ENCODE results near the gene PLPP4. TPM values are rescaled to one million over a fixed set of nuclear protein-coding genes. Genes with fewer than 3 reads are reported as not detected.

PLPP4 gene
- total RNA-seq, 2 donors from 2014 or later, result not detected

DNA sequence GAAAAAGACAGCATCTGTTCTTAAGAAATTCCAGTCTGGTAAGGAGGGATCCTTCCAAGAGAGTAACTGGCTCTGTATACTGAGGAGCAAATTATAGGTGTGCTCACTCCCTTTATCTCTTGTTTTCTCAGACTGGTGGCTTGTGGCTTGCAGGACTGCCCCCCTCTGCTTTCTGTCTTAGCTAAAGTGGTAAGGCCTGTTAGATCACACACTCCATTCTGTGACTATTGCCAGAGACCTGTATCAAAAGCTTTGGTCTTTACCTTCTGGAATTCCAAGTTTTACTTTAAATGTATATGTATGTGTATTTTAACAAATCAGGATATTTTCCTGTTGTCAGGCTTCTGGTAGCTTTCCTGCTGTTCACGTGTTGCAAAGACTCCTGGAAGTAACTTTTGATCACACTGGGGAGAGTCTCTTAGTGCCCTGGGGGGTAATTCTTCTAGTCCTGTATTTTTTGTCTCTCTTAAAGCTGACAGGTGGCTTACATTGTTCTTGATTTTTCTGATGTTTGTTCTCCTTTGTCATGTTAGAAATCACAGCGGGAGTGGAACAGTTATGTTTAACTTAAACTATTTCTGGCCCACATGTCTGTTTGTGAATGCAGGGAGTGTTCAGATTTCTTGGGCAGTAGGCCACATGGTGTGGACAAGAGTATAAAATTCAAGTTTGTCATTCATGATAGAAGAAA lies 99.0 kb downstream of the PLPP4 start:
- Mint-ChIP-seq H3K27me3 (ENCODE audit: low read depth) (no peaks in the 10 kb centered on the region), H3K4me3 (no peak overlapping the region), H3K9me3 (peaks cover 4 to 8% of the 10 kb centered on the region in 2 donors), H3K36me3 (ENCODE audit: insufficient read depth in 2 of 2) (peaks cover 0 to 3% of the 10 kb centered on the region in 2 donors), H3K27ac (no peak overlapping the region), H3K4me1 (ENCODE audit: low read depth) (no peaks in the 10 kb centered on the region)
- no peak for DNase-seq
- no peak for ATAC-seq (replicated peaks in 1 of 2)

DNA sequence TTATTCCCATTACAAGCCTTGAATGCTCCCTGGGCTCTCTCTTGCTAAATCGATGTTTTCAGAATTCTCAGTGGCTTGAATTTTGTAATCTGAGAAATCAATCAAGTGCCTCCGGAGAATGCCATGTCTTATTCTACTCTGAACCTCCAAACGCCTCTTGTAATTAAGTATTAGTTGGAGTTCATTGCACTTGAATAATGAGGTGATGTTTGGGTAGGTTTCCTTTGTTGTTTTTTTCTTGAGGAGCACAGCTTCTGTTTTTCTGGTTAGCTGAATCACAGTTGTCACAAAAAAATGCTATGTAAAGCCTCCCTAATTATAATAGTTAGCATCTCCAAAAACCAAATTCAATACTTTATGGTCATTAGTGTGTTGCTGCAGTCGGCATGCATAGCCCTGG lies 100.3 kb downstream of the PLPP4 start:
- H3K4me1 Mint-ChIP-seq (ENCODE audit: low read depth), result no peaks in the 10 kb centered on the region
- peaks cover 4 to 8% of the 10 kb centered on the region in 2 donors for H3K9me3 Mint-ChIP-seq
- DNase-seq (no peak), ATAC-seq (replicated peaks in 1 of 2) (no peak)
- no peaks in the 10 kb centered on the region for H3K27me3 Mint-ChIP-seq (ENCODE audit: low read depth)
- H3K36me3 Mint-ChIP-seq (ENCODE audit: insufficient read depth in 2 of 2), result peaks cover 0 to 3% of the 10 kb centered on the region in 2 donors
- no peak overlapping the region for H3K27ac Mint-ChIP-seq
- no peak overlapping the region for H3K4me3 Mint-ChIP-seq

DNA sequence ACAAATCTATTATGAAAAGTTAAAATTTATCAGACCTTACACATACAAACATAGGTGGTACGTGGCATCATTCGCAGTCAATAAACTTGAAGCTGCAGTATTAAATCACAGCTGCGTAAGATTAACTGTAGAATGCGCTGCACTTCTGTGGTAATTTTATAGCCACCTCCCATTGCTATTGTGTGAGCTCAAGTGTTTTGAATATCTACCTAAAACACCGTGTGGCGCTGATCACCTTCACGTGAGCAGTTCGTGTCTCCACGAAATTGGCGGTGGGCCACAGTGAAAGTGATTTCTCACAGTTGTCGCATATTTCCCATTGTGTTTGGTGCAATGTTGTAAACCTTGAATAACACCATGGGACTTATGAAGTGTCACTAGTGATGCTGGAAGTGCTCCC lies 102.8 kb downstream of the PLPP4 start:
- Mint-ChIP-seq H3K27me3 (ENCODE audit: low read depth) (no peaks in the 10 kb centered on the region), H3K4me1 (ENCODE audit: low read depth) (no peaks in the 10 kb centered on the region), H3K36me3 (ENCODE audit: insufficient read depth in 2 of 2) (no peaks in the 10 kb centered on the region), H3K4me3 (no peak overlapping the region), H3K9me3 (peaks cover 1 to 3% of the 10 kb centered on the region in 2 donors), H3K27ac (no peak overlapping the region)
- DNase-seq (no peak), ATAC-seq (replicated peaks in 1 of 2) (no peak)

DNA sequence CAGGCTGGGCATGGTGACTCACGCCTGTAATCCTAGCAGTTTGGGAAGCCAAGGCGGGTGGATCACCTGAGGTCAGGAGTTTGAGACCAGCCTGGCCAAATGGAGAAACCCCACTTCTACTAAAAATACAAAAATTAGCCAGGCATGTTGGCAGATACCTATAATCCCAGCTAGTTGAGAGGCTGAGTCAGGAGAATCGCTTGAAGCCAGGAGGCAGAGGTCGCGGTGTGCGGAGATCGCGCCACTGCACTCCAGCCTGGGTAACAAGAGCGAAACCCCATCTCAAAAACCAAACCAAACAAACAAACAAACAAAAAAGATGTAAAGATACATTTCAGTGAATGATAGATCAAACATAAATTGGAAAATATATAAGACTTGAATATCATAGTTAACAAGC lies 105.9 kb downstream of the PLPP4 start:
- Mint-ChIP-seq H3K4me1 (ENCODE audit: low read depth) (no peaks in the 10 kb centered on the region), H3K9me3 (peaks cover 0 to 3% of the 10 kb centered on the region in 2 donors), H3K4me3 (no peak overlapping the region), H3K36me3 (ENCODE audit: insufficient read depth in 2 of 2) (no peaks in the 10 kb centered on the region), H3K27ac (no peak overlapping the region), H3K27me3 (ENCODE audit: low read depth) (no peaks in the 10 kb centered on the region)
- no peak for DNase-seq
- ATAC-seq (replicated peaks in 1 of 2), result no peak

DNA sequence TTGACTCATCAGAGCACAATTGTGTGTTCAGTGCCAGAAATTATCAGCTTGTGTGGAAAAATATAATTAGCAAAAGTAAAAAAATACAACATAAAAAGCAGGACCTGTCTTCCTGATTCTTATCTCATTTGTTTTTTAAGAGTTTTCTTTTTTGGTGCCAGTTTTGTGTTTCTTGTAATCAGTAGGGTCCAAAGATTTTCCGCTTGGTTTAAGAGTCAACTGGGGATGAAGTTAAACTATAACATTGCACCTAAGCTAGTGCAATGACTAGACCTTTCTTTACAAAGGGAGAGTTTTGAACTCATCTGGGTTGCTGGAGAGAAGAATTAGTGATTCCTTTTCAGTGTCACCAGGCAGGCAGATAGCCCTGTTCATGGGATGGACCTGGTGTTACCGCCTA lies 113.4 kb downstream of the PLPP4 start:
- no peak for DNase-seq
- H3K4me1 Mint-ChIP-seq (ENCODE audit: low read depth), result no peaks in the 10 kb centered on the region
- ATAC-seq (replicated peaks in 1 of 2), result no peak
- H3K27ac Mint-ChIP-seq, result no peak overlapping the region
- no peaks in the 10 kb centered on the region for H3K27me3 Mint-ChIP-seq (ENCODE audit: low read depth)
- H3K9me3 Mint-ChIP-seq, result no peaks in the 10 kb centered on the region
- H3K36me3 Mint-ChIP-seq (ENCODE audit: insufficient read depth in 2 of 2), result no peaks in the 10 kb centered on the region
- no peak overlapping the region for H3K4me3 Mint-ChIP-seq

DNA sequence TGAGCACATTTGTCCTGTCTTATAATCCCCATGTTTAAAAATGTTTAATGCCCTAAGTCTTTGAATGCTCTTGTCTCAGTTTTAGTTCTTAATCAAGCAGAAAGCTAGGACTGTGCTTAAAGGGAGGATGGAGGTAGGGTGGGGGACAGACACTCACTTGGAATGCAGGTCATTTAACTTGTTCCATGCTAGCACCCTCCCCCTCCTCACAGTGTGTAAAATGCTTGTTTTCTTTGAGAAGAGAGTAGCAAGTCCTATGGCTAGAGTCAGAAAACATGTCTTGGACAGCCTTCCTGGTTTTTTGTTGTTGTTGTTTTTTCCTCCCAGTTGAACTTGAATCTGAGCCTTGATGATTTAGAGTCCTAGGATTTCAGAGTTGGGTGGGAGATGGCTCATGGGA lies 114.2 kb downstream of the PLPP4 start:
- ATAC-seq (replicated peaks in 1 of 2), result no peak
- H3K4me1 Mint-ChIP-seq (ENCODE audit: low read depth), result no peaks in the 10 kb centered on the region
- no peak for DNase-seq
- no peaks in the 10 kb centered on the region for H3K27me3 Mint-ChIP-seq (ENCODE audit: low read depth)
- no peak overlapping the region for H3K4me3 Mint-ChIP-seq
- peaks cover 0 to under 1% of the 10 kb centered on the region in 2 donors for H3K9me3 Mint-ChIP-seq
- H3K27ac Mint-ChIP-seq, result no peak overlapping the region
- H3K36me3 Mint-ChIP-seq (ENCODE audit: insufficient read depth in 2 of 2), result no peaks in the 10 kb centered on the region

DNA sequence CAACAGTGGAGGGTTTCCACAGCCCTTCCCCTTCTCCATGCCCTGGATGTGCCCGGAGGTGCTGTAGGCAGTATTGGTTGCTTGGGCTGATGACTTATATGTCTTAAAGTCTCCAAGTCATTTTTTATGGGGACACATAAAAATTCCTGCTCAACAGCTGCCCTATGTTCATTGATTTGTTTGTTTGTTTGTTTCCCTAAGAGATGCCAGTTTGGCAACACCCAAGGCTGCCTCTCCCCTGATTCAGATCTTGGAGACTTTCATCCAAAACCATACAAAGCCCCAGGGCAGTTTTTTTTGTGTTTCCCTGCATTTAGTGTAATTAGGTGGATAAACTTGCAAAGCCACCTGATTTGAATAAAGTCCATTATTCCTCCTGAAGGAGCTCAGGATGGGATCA lies 115.3 kb downstream of the PLPP4 start:
- ATAC-seq (replicated peaks in 1 of 2) (no peak), DNase-seq (no peak)
- Mint-ChIP-seq H3K9me3 (peaks cover 0 to 2% of the 10 kb centered on the region in 2 donors), H3K27me3 (ENCODE audit: low read depth) (no peaks in the 10 kb centered on the region), H3K4me1 (ENCODE audit: low read depth) (no peaks in the 10 kb centered on the region), H3K4me3 (no peak overlapping the region), H3K27ac (no peak overlapping the region), H3K36me3 (ENCODE audit: insufficient read depth in 2 of 2) (no peaks in the 10 kb centered on the region)

DNA sequence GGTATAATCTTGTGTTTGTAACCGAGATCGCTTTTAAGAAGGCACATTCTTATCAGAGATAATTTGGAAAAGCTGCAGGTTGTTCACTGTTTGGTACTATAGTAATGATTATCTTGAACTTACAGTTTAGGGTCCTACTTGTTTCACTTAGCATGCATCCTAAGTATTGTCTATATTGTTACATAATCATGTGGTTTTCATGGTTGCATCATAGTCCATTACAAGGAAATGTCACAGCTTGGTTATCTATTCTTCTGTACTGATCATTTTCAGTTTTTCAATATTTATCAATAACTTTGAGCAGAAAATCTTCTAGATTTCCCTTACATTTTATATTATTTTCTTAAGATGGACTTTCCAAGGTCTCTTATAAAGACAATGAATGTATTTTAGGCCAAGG lies 116.3 kb downstream of the PLPP4 start:
- Mint-ChIP-seq H3K4me3 (no peak overlapping the region), H3K4me1 (ENCODE audit: low read depth) (no peaks in the 10 kb centered on the region), H3K27ac (no peak overlapping the region), H3K9me3 (peaks cover 0 to 2% of the 10 kb centered on the region in 2 donors), H3K27me3 (ENCODE audit: low read depth) (no peaks in the 10 kb centered on the region), H3K36me3 (ENCODE audit: insufficient read depth in 2 of 2) (no peaks in the 10 kb centered on the region)
- ATAC-seq (replicated peaks in 1 of 2) (no peak), DNase-seq (no peak)

DNA sequence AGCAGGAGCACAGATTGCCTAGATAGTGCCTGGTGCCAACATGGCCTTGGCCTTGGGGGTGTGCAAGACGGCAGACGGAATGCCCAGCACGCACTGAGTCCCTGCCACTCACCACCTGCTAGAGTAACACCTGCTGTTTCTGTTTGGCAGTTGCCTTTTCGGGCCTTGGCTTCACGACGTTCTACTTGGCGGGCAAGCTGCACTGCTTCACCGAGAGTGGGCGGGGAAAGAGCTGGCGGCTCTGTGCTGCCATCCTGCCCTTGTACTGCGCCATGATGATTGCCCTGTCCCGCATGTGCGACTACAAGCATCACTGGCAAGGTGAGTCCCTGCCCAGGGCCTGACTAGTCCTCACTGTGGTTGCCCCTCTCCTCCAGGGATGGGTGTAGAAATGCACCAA lies 118.0 kb downstream of the PLPP4 start:
- no peaks in the 10 kb centered on the region for H3K4me1 Mint-ChIP-seq (ENCODE audit: low read depth)
- no peaks in the 10 kb centered on the region for H3K36me3 Mint-ChIP-seq (ENCODE audit: insufficient read depth in 2 of 2)
- no peak for DNase-seq
- ATAC-seq (replicated peaks in 1 of 2), result no peak
- no peak overlapping the region for H3K4me3 Mint-ChIP-seq
- no peaks in the 10 kb centered on the region for H3K27me3 Mint-ChIP-seq (ENCODE audit: low read depth)
- peaks cover 0 to 2% of the 10 kb centered on the region in 2 donors for H3K9me3 Mint-ChIP-seq
- H3K27ac Mint-ChIP-seq, result no peak overlapping the region

DNA sequence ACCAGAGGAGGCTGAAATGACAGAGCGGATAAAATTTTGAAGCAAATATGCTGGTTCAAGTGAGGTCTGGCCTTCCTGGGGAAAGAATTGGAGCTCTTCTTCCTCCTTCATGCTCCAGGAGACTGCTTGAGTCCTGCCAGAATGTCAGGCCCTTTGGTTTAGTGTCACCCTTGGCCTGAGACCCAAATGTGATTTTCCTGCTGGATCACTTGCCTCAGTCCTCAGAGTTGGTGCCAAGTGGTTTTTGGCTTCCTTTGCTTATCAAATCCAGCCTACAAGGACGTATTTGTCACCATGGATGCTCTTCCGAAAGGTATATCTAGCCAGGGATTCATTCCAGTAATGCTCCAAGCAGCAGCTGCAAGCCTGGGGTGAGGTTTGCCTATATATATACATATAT lies 118.4 kb downstream of the PLPP4 start:
- H3K36me3 Mint-ChIP-seq (ENCODE audit: insufficient read depth in 2 of 2), result no peaks in the 10 kb centered on the region
- no peak for DNase-seq
- H3K9me3 Mint-ChIP-seq, result peaks cover 0 to 2% of the 10 kb centered on the region in 2 donors
- no peaks in the 10 kb centered on the region for H3K4me1 Mint-ChIP-seq (ENCODE audit: low read depth)
- no peak for ATAC-seq (replicated peaks in 1 of 2)
- no peaks in the 10 kb centered on the region for H3K27me3 Mint-ChIP-seq (ENCODE audit: low read depth)
- no peak overlapping the region for H3K4me3 Mint-ChIP-seq
- H3K27ac Mint-ChIP-seq, result no peak overlapping the region

DNA sequence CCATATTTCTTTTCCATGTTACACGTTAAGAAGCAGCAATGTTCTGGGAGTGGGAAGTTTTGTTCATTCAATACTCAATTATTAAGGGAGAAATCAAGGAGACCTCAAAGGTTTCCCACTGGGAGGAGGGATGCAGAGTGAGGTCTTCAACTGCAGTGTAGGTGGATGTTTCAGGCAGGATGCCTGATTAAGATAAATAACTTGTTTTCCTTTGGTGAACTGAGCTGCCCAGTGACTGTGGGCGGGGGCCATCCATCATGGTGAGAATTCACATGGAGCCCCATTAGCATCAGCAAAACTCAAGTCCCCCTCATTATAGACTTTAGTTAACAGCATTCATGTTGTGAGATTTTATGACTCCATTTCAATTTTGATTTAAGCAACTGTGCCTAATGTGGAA lies 121.1 kb downstream of the PLPP4 start:
- H3K27me3 Mint-ChIP-seq (ENCODE audit: low read depth), result no peaks in the 10 kb centered on the region

DNA sequence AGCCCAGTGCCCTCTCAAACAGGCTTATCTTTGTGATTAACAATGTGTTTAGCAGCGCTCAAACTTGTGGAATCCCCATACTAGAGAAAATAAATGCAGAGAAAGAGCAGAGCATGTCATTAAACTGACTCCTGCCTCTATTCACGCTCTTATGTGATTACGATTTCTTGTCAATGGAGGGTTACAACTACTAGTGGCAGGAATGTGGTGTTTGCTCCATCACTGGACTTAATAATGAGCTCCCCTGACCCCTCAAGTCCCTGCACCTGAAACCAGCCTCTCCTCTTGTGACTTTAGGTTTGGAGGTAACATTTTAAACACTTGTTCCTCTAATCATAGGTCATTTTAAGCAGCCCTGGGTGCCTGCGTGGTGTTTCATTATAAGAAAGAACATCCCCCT lies 121.9 kb downstream of the PLPP4 start:
- no peaks in the 10 kb centered on the region for H3K36me3 Mint-ChIP-seq (ENCODE audit: insufficient read depth in 2 of 2)
- ATAC-seq (replicated peaks in 1 of 2) (no peak), DNase-seq (no peak)
- no peaks in the 10 kb centered on the region for H3K4me1 Mint-ChIP-seq (ENCODE audit: low read depth)
- H3K9me3 Mint-ChIP-seq, result peaks cover 0 to 4% of the 10 kb centered on the region in 2 donors
- no peak overlapping the region for H3K27ac Mint-ChIP-seq
- no peak overlapping the region for H3K4me3 Mint-ChIP-seq
- H3K27me3 Mint-ChIP-seq (ENCODE audit: low read depth), result no peaks in the 10 kb centered on the region

More for the DNA sequence above, 121.1 kb downstream of the PLPP4 start:
- Mint-ChIP-seq H3K4me1 (ENCODE audit: low read depth) (no peaks in the 10 kb centered on the region), H3K9me3 (peaks cover 0 to 4% of the 10 kb centered on the region in 2 donors), H3K36me3 (ENCODE audit: insufficient read depth in 2 of 2) (no peaks in the 10 kb centered on the region), H3K4me3 (no peak overlapping the region), H3K27ac (no peak overlapping the region)
- DNase-seq, result no peak
- no peak for ATAC-seq (replicated peaks in 1 of 2)

DNA sequence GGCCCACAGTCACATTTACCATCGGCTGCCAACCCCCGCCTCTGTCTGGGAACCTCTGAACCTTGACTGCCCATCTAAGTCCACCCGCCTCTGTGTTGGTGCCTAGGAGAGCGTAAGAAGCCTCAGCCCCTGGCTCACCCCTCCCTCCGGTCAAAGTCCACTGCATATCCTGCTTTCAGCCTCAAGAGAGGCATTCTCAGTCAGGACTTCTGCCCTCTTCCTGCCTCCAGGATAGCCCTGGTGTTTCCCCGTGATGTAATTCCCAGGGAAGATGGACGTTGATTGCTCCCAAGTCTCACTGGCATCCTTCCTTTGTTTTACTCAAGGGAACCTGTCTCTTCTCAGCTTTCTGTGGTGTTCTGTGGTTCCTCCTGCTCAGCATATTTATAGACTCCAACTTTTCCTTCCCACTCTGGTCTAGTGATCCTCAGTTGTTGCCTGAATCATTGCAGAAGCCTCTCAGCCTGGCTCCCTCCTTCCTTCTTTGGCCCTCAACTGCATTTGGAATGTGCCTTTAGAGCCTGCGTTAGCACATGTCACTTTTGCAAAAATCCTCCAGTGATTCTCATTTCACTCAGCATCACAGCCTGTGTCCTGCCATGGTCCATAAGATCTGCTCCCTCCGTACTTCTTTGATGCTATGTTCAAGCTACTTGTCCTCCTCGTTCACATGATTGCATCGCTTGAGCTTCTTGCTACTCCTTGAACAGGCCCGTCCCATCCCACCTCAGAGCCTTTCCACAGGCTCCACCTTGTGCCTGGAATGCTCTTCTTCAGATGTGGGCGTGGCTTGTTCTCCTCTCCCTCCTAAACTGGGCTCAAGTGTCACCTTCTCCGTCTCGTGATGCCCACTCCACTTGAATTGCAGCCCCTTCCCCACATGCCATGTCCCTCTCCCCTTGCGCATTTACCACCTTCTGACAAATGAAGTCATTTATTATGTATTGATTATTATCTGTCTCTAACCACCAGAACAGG lies 124.2 kb downstream of the PLPP4 start:
- ATAC-seq (replicated peaks in 1 of 2) (no peak), DNase-seq (no peak)
- H3K36me3 Mint-ChIP-seq (ENCODE audit: insufficient read depth in 2 of 2), result no peaks in the 10 kb centered on the region
- no peak overlapping the region for H3K27ac Mint-ChIP-seq
- H3K4me1 Mint-ChIP-seq (ENCODE audit: low read depth), result no peaks in the 10 kb centered on the region
- H3K27me3 Mint-ChIP-seq (ENCODE audit: low read depth), result no peaks in the 10 kb centered on the region
- peaks cover 0 to 5% of the 10 kb centered on the region in 2 donors for H3K9me3 Mint-ChIP-seq
- H3K4me3 Mint-ChIP-seq, result no peak overlapping the region

All from activated T-cell treated with anti-CD3 and anti-CD28 coated beads, Interleukin-2, amount 50 U/mL, for 72 hours (primary cell).